Neural progenitor cell (in vitro differentiated cells): ENCODE data around the gene SRRM2. TPM values are rescaled to one million over a fixed set of nuclear protein-coding genes. Genes with fewer than 3 reads are reported as not detected.

Experiments used
- DNase-seq: peaks from one replicate; pipeline ENCODE4 v3.0.0-alpha.2; 2016; ENCODE audit warnings: low spot score
- H2AFZ ChIP-seq: fragments of 200-600 bp; sonication (generic); replicated peaks from 2 replicates; pipeline ENCODE4 v1.6.1; 2016; ENCODE audit warnings: antibody characterized with exemption
- H3F3A ChIP-seq: fragments of 200-600 bp; sonication (generic); 2 replicates; pipeline ENCODE4 v1.6.1; 2016; ENCODE audit warnings: antibody characterized with exemption, low read depth
- H3K27ac ChIP-seq: fragments of 200-600 bp; sonication (generic); 2 replicates; pipeline ENCODE4 v1.5.1; 2016; ENCODE audit warnings: mild to moderate bottlenecking
- H3K27me3 ChIP-seq: fragments of 200-600 bp; sonication (generic); 2 replicates; pipeline ENCODE4 v1.6.1; 2016; ENCODE audit warnings: mild to moderate bottlenecking, moderate library complexity
- H3K36me3 ChIP-seq: fragments of 200-600 bp; sonication (generic); 2 replicates; pipeline ENCODE4 v1.5.1; 2016
- H3K4me1 ChIP-seq: fragments of 200-600 bp; sonication (generic); 2 replicates; pipeline ENCODE4 v1.6.1; 2016; ENCODE audit warnings: mixed run types
- H3K4me2 ChIP-seq: fragments of 200-600 bp; sonication (generic); 2 replicates; pipeline ENCODE4 v1.6.1; 2016
- H3K4me3 ChIP-seq: fragments of 200-600 bp; sonication (generic); 2 replicates; pipeline ENCODE4 v1.5.1; 2016
- H3K79me2 ChIP-seq: fragments of 200-600 bp; sonication (generic); 2 replicates; pipeline ENCODE4 v1.6.1; 2016; ENCODE audit warnings: low read depth
- H3K9ac ChIP-seq: fragments of 200-600 bp; sonication (generic); 2 replicates; pipeline ENCODE4 v1.6.1; 2016
- H3K9me3 ChIP-seq: fragments of 200-600 bp; sonication (generic); 2 replicates; pipeline ENCODE4 v1.5.1; 2016; ENCODE audit warnings: low read depth
- H4K20me1 ChIP-seq: fragments of 200-600 bp; sonication (generic); 2 replicates; pipeline ENCODE4 v1.6.1; 2016; ENCODE audit warnings: low read depth
- H3K27ac Mint-ChIP-seq: 3 replicates; pipeline ENCODE4 v1.8.0; 2021; ENCODE audit warnings: mixed read lengths
- H3K27me3 Mint-ChIP-seq: 2 replicates; pipeline ENCODE4 v1.8.0; 2022; ENCODE audit warnings: low read depth, mild to moderate bottlenecking, inconsistent platforms, moderate library complexity, mixed read lengths; ENCODE audit not compliant: insufficient read depth
- H3K36me3 Mint-ChIP-seq: 3 replicates; pipeline ENCODE4 v1.8.0; 2021; ENCODE audit warnings: mixed read lengths
- H3K4me1 Mint-ChIP-seq: 3 replicates; pipeline ENCODE4 v1.8.0; 2021; ENCODE audit warnings: mixed read lengths
- H3K4me3 Mint-ChIP-seq: 3 replicates; pipeline ENCODE4 v1.8.0; 2021; ENCODE audit warnings: mild to moderate bottlenecking, moderate library complexity, mixed read lengths
- H3K9me3 Mint-ChIP-seq: 3 replicates; pipeline ENCODE4 v1.8.0; 2020; ENCODE audit warnings: mixed read lengths
- CTCF ChIP-seq: fragments of 200-600 bp; sonication (generic); IDR thresholded peaks from 2 replicates; pipeline ENCODE4 v1.5.1; 2017; ENCODE audit warnings: antibody characterized with exemption, mild to moderate bottlenecking
- EZH2 ChIP-seq: fragments of 200-600 bp; sonication (generic); IDR thresholded peaks from 2 replicates; pipeline ENCODE4 v1.6.1; 2017; ENCODE audit warnings: antibody characterized with exemption, mild to moderate bottlenecking, moderate library complexity
- EZH2phosphoT487 ChIP-seq: fragments of 200-600 bp; sonication (generic); IDR thresholded peaks from 2 replicates; pipeline ENCODE4 v1.6.1; 2017; ENCODE audit warnings: antibody characterized with exemption
- total RNA-seq: library from RNA; depleted of rRNA; stranded (reverse); fragments of >200 nt; gene quantifications from 2 replicates; pipeline ENCODE4 v1.2.3, GENCODE V29; 2015; ENCODE audit warnings: low replicate concordance

SRRM2 gene
- total RNA-seq, 1 donor from 2014 or later, result 82.3 TPM

GRCh38 chr16:2706611-2707311 is 45.7 kb upstream of the SRRM2 start:
- H3K4me3 Mint-ChIP-seq, result no peak overlapping the region
- Histone ChIP-seq H3K36me3 (no peaks in the 10 kb centered on the region), H3K27ac (no peak overlapping the region), H3K9me3 (no peaks in the 10 kb centered on the region), H3K4me2 (no peak overlapping the region), H4K20me1 (no peaks in the 10 kb centered on the region), H3K4me1 (no peaks in the 10 kb centered on the region), H3F3A (no peaks in the 10 kb centered on the region), H3K4me3 (no peak overlapping the region), H2AFZ (no peak overlapping the region), H3K79me2 (no peaks in the 10 kb centered on the region), H3K27me3 (no peaks in the 10 kb centered on the region), H3K9ac (no peak overlapping the region)
- H3K27ac Mint-ChIP-seq, result no peak overlapping the region
- H3K9me3 Mint-ChIP-seq, result no peaks in the 10 kb centered on the region
- H3K27me3 Mint-ChIP-seq, result no peaks in the 10 kb centered on the region
- H3K4me1 Mint-ChIP-seq, result no peaks in the 10 kb centered on the region
- no peak for TF ChIP-seq EZH2phosphoT487
- no peak for TF ChIP-seq CTCF
- TF ChIP-seq EZH2, result no peak
- DNase-seq, result no peak
- no peaks in the 10 kb centered on the region for H3K36me3 Mint-ChIP-seq

GRCh38 chr16:2707368-2708289 is 44.8 kb upstream of the SRRM2 start:
- peak overlapping the region; percentile 65 for H3K4me3 Mint-ChIP-seq
- no peak overlapping the region for H3K9ac ChIP-seq
- H3F3A ChIP-seq, result no peaks in the 10 kb centered on the region
- no peaks in the 10 kb centered on the region for H3K9me3 Mint-ChIP-seq
- H3K9me3 ChIP-seq, result no peaks in the 10 kb centered on the region
- no peaks in the 10 kb centered on the region for H3K4me1 Mint-ChIP-seq
- no peaks in the 10 kb centered on the region for H3K27me3 Mint-ChIP-seq
- TF ChIP-seq EZH2phosphoT487 (no peak), EZH2 (no peak), CTCF (no peak)
- no peak overlapping the region for H3K27ac ChIP-seq
- no peaks in the 10 kb centered on the region for H3K36me3 Mint-ChIP-seq
- no peaks in the 10 kb centered on the region for H3K36me3 ChIP-seq
- H4K20me1 ChIP-seq, result no peaks in the 10 kb centered on the region
- no peak overlapping the region for H3K27ac Mint-ChIP-seq
- no peak overlapping the region for H3K4me2 ChIP-seq
- no peaks in the 10 kb centered on the region for H3K27me3 ChIP-seq
- no peaks in the 10 kb centered on the region for H3K4me1 ChIP-seq
- DNase-seq, result no peak
- no peaks in the 10 kb centered on the region for H3K79me2 ChIP-seq
- H2AFZ ChIP-seq, result no peak overlapping the region
- H3K4me3 ChIP-seq, result no peak overlapping the region

- no peaks in the 10 kb centered on the region for H3K27me3 Mint-ChIP-seq
- H3K9ac ChIP-seq, result no peak overlapping the region
- H3K4me3 ChIP-seq, result no peak overlapping the region
- H3K27ac ChIP-seq, result no peak overlapping the region
- H4K20me1 ChIP-seq, result no peaks in the 10 kb centered on the region
- no peaks in the 10 kb centered on the region for H3K9me3 ChIP-seq
- no peaks in the 10 kb centered on the region for H3K9me3 Mint-ChIP-seq
- H3K27me3 ChIP-seq, result no peaks in the 10 kb centered on the region
- no peaks in the 10 kb centered on the region for H3K36me3 Mint-ChIP-seq
- no peak for TF ChIP-seq EZH2phosphoT487
- no peak for TF ChIP-seq EZH2
- no peak for TF ChIP-seq CTCF
- no peak overlapping the region for H3K4me2 ChIP-seq
- H3K4me1 ChIP-seq, result no peaks in the 10 kb centered on the region
- H3K27ac Mint-ChIP-seq, result no peak overlapping the region
- H3F3A ChIP-seq, result no peaks in the 10 kb centered on the region
- no peak for DNase-seq
- H2AFZ ChIP-seq, result no peak overlapping the region
- no peaks in the 10 kb centered on the region for H3K79me2 ChIP-seq
- no peaks in the 10 kb centered on the region for H3K4me1 Mint-ChIP-seq
- H3K4me3 Mint-ChIP-seq, result peak overlapping the region; percentile 65
- H3K36me3 ChIP-seq, result no peaks in the 10 kb centered on the region
Measured at GRCh38 chr16:2708290-2708639, 44.2 kb upstream of the SRRM2 start.
